ENCODE results near the gene MED15. TPM values are rescaled to one million over a fixed set of nuclear protein-coding genes. Genes with fewer than 3 reads are reported as not detected.

Gene MED15
- total RNA-seq, 4 donors from 2014 or later, result 34.0 to 54.1 (median 38.9) TPM

- 82% methylated on average over 20 of the region's 26 CpGs for WGBS
- H3K4me3 ChIP-seq, result no peak overlapping the region
Observed at GRCh38 chr22:20584872-20585638, 77.6 kb downstream of the MED15 start.

DNA sequence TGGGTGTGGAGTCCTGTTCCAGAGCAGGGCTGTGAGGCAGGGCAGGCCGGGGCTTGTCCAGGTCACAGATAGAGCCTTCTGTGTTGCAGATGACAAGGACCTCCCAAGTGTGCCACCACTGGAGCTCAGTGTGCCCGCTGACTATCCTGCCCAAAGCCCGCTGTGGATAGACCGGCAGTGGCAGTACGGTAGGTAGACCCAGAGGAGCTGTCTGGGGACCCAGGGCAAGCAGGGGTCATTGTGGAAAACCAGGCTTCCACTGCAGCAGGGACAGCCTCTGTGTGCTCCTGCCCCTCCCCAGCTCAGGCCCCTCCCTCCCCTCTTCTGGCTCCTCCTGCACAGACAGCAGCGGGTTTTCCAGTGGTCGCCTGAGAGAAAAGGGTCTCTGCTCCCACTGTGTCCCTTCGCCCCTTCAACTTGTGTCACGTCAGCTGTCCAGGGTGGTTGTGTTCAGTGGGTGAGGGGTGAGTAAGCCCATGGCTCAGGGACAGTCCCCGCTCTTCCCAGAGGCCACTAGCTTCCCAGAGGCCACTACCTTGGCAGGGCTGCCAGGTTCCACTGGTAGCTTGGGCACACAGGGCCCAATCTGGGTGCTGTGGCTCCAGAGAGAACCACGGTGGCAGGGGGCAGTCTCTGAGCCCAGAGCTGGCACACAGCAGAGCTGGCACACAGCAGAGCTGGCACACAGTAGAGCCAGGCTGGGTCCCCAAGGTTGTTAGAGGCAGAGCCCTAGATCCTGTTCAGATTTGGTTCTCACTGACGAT, 78.4 kb downstream of the MED15 start:
- Histone ChIP-seq H3K27ac (replicated peaks in 1 of 4) (no peak overlapping the region), H3K4me3 (no peak overlapping the region), H3K9me3 (no peaks in the 10 kb centered on the region), H3K36me3 (peaks cover 55 to 72% (median 71%) of the 10 kb centered on the region in 4 donors), H3K4me1 (peaks cover 0 to 3% (median 0%) of the 10 kb centered on the region in 4 donors), H3K27me3 (no peaks in the 10 kb centered on the region)
- DNase-seq (ENCODE audit: extremely low spot score), result no peak
- intact Hi-C loops (cut with DNase I), result no loop called here
- TF ChIP-seq POLR2A (IDR thresholded peaks at IDR 0.05; ENCODE audit: low read depth) (no peak), POLR2AphosphoS5 (IDR thresholded peaks at IDR 0.05) (no peak), EP300 (IDR thresholded peaks at IDR 0.05) (no peak)
- TF ChIP-seq, protein P1, sequence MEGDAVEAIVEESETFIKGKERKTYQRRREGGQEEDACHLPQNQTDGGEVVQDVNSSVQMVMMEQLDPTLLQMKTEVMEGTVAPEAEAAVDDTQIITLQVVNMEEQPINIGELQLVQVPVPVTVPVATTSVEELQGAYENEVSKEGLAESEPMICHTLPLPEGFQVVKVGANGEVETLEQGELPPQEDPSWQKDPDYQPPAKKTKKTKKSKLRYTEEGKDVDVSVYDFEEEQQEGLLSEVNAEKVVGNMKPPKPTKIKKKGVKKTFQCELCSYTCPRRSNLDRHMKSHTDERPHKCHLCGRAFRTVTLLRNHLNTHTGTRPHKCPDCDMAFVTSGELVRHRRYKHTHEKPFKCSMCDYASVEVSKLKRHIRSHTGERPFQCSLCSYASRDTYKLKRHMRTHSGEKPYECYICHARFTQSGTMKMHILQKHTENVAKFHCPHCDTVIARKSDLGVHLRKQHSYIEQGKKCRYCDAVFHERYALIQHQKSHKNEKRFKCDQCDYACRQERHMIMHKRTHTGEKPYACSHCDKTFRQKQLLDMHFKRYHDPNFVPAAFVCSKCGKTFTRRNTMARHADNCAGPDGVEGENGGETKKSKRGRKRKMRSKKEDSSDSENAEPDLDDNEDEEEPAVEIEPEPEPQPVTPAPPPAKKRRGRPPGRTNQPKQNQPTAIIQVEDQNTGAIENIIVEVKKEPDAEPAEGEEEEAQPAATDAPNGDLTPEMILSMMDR (IDR thresholded peaks at IDR 0.05), result no peak
- 84% methylated on average over 10 of the region's 12 CpGs for WGBS

More at GRCh38 chr22:20584872-20585638, 77.6 kb downstream of the MED15 start:
- Histone ChIP-seq H3K27me3 (no peaks in the 10 kb centered on the region), H3K4me1 (peaks cover 0 to 3% (median 0%) of the 10 kb centered on the region in 4 donors), H3K27ac (replicated peaks in 1 of 4) (no peak overlapping the region), H3K36me3 (peaks cover 55 to 80% (median 77%) of the 10 kb centered on the region in 4 donors), H3K9me3 (no peaks in the 10 kb centered on the region)
- no peak for DNase-seq (ENCODE audit: extremely low spot score)
- intact Hi-C loops (cut with DNase I), result no loop called here
- TF ChIP-seq POLR2AphosphoS5 (IDR thresholded peaks at IDR 0.05) (no peak), EP300 (IDR thresholded peaks at IDR 0.05) (no peak), POLR2A (IDR thresholded peaks at IDR 0.05; ENCODE audit: low read depth) (no peak)
- TF ChIP-seq, protein P1 (IDR thresholded peaks at IDR 0.05), result no peak

- Histone ChIP-seq H3K4me3 (no peak overlapping the region), H3K36me3 (peaks cover 55 to 66% (median 66%) of the 10 kb centered on the region in 4 donors), H3K4me1 (peaks cover 0 to 3% (median 0%) of the 10 kb centered on the region in 4 donors), H3K9me3 (no peaks in the 10 kb centered on the region), H3K27ac (replicated peaks in 1 of 4) (no peak overlapping the region), H3K27me3 (no peaks in the 10 kb centered on the region)
- intact Hi-C loops (cut with DNase I), result no loop called here
- WGBS, result 94% methylated on average over 21 of the region's 22 CpGs
- DNase-seq (ENCODE audit: extremely low spot score), result no peak
- TF ChIP-seq POLR2AphosphoS5 (IDR thresholded peaks at IDR 0.05) (no peak), EP300 (IDR thresholded peaks at IDR 0.05) (no peak), POLR2A (IDR thresholded peaks at IDR 0.05; ENCODE audit: low read depth) (no peak)
- TF ChIP-seq, protein P1 (IDR thresholded peaks at IDR 0.05), result no peak
Observed at GRCh38 chr22:20586403-20586745, 79.0 kb downstream of the MED15 start.

- no peak overlapping the region for H3K4me3 ChIP-seq
- no peaks in the 10 kb centered on the region for H3K27me3 ChIP-seq
- TF ChIP-seq, protein P1 (IDR thresholded peaks at IDR 0.05), result no peak
- TF ChIP-seq EP300 (IDR thresholded peaks at IDR 0.05) (no peak), POLR2AphosphoS5 (IDR thresholded peaks at IDR 0.05) (no peak), POLR2A (IDR thresholded peaks at IDR 0.05; ENCODE audit: low read depth) (no peak)
- WGBS, result 93% methylated on average over 14 of the region's 17 CpGs
- H3K36me3 ChIP-seq, result peaks cover 48 to 57% (median 56%) of the 10 kb centered on the region in 4 donors
- no peak for DNase-seq (ENCODE audit: extremely low spot score)
- no peaks in the 10 kb centered on the region for H3K9me3 ChIP-seq
- no peak overlapping the region for H3K27ac ChIP-seq (replicated peaks in 1 of 4)
- intact Hi-C loops (cut with DNase I), result no loop called here
- no peaks in the 10 kb centered on the region for H3K4me1 ChIP-seq
Observed at GRCh38 chr22:20587206-20587958, 80.0 kb downstream of the MED15 start.

Data from esophagus muscularis mucosa (tissue), 4 donors.